ENCODE measurements around the gene TMEM92.

DNA sequence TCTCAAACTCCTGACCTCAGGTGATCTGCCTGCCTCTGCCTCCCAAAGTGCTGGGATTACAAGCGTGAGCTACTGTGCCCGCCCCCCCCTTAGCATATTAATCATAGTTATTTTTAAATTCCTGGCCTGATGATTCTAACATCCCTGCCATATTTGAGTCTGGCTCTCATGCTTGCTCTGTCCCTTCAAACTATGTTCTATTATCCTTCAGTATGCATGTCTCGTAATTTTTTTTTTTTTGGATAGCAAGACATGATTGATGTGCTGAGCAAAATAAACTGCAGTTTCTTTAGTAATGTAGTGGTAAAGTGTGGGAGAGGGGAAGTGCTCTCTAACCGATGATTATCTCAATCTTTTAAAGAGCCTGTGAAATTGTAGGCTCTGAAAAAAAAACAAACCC, 34.3 kb upstream of the TMEM92 start:
- no peak for TF ChIP-seq POLR2A (IDR thresholded peaks at IDR 0.05)
- TF ChIP-seq, protein P1, sequence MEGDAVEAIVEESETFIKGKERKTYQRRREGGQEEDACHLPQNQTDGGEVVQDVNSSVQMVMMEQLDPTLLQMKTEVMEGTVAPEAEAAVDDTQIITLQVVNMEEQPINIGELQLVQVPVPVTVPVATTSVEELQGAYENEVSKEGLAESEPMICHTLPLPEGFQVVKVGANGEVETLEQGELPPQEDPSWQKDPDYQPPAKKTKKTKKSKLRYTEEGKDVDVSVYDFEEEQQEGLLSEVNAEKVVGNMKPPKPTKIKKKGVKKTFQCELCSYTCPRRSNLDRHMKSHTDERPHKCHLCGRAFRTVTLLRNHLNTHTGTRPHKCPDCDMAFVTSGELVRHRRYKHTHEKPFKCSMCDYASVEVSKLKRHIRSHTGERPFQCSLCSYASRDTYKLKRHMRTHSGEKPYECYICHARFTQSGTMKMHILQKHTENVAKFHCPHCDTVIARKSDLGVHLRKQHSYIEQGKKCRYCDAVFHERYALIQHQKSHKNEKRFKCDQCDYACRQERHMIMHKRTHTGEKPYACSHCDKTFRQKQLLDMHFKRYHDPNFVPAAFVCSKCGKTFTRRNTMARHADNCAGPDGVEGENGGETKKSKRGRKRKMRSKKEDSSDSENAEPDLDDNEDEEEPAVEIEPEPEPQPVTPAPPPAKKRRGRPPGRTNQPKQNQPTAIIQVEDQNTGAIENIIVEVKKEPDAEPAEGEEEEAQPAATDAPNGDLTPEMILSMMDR (IDR thresholded peaks at IDR 0.05), result no peak

Measured in esophagus squamous epithelium (tissue), 4 donors.